ENCODE data around the gene POLR1A.

DNA sequence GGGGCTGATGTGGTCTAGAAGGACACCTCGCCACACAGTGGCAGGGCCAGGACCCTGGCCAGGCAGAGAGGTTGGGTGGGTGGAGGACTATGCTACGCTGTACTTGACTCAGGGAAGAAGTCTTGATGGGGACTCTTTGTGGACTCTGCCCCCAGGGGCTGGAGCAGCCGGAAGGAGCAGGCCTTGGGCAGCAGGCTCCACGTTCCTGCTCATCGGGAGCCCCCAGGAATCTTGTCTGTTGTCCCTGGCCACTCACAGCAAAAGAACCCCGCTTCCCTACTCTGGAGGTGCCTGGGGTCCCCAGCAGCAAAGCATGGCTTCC, 79.0 kb downstream of the POLR1A start:
- no peak for TF ChIP-seq POLR2AphosphoS5 (IDR thresholded peaks at IDR 0.05)
- TF ChIP-seq, protein P1, sequence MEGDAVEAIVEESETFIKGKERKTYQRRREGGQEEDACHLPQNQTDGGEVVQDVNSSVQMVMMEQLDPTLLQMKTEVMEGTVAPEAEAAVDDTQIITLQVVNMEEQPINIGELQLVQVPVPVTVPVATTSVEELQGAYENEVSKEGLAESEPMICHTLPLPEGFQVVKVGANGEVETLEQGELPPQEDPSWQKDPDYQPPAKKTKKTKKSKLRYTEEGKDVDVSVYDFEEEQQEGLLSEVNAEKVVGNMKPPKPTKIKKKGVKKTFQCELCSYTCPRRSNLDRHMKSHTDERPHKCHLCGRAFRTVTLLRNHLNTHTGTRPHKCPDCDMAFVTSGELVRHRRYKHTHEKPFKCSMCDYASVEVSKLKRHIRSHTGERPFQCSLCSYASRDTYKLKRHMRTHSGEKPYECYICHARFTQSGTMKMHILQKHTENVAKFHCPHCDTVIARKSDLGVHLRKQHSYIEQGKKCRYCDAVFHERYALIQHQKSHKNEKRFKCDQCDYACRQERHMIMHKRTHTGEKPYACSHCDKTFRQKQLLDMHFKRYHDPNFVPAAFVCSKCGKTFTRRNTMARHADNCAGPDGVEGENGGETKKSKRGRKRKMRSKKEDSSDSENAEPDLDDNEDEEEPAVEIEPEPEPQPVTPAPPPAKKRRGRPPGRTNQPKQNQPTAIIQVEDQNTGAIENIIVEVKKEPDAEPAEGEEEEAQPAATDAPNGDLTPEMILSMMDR (IDR thresholded peaks at IDR 0.05): no peak
